Islet of Langerhans (tissue), 1 donor: ENCODE results near the gene HBA2.
"Not testable (repeated sequence)": the region's sequence is repeated elsewhere in the genome, so short reads cannot be mapped to it uniquely, and the experiment has no call there.

Experiments
- FAIRE-seq: peaks from one replicate; lab custom pipeline; 2011; peaks lifted over from hg19 to GRCh38; lab: Jason Lieb, UNC

The HBA2 gene

GRCh38 chr16:194516-194915 is 21.8 kb downstream of the HBA2 start:
- FAIRE-seq: no peak

GRCh38 chr16:200388-200787 is 27.7 kb downstream of the HBA2 start:
- no peak for FAIRE-seq

- FAIRE-seq: no peak
Measured at GRCh38 chr16:203246-203645, 30.6 kb downstream of the HBA2 start.

- not testable (repeated sequence) for FAIRE-seq
Measured at GRCh38 chr16:204046-204445, 31.4 kb downstream of the HBA2 start.

- FAIRE-seq: not testable (repeated sequence)
Measured at GRCh38 chr16:209359-209758, 36.7 kb downstream of the HBA2 start.

GRCh38 chr16:211631-212180 is 39.0 kb downstream of the HBA2 start:
- FAIRE-seq: not testable (repeated sequence)

GRCh38 chr16:212999-213398 is 40.3 kb downstream of the HBA2 start:
- no peak for FAIRE-seq

- FAIRE-seq: no peak
Measured at GRCh38 chr16:220021-220420, 47.3 kb downstream of the HBA2 start.
